Retinal pigment epithelial cell (primary cell): ENCODE measurements around the gene DENND6A.
"Not testable (repeated sequence)": the region's sequence is repeated elsewhere in the genome, so short reads cannot be mapped to it uniquely, and the experiment has no call there.

Experiments used
- DNase-seq: peaks from one replicate; pipeline ENCODE4 v3.0.0-alpha.2; 2010; ENCODE audit warnings: low read depth
- H3K4me3 ChIP-seq: 2 replicates; pipeline ENCODE4 v1.5.1; 2011; ENCODE audit warnings: mild to moderate bottlenecking, low read length, control low read depth, moderate library complexity
- CTCF ChIP-seq: conservative IDR thresholded peaks from 2 replicates; pipeline ENCODE4 v1.5.1; 2011; ENCODE audit warnings: low read depth, low read length, control low read depth, inconsistent platforms

The DENND6A gene

GRCh38 chr3:57647292-57647940 is 45.5 kb downstream of the DENND6A start:
- TF ChIP-seq CTCF, result no peak
- DNase-seq, result no peak
- H3K4me3 ChIP-seq, result no peak overlapping the region

- DNase-seq, result peak; percentile 14
- peak; percentile 35 for TF ChIP-seq CTCF
- H3K4me3 ChIP-seq, result no peak overlapping the region
These were observed 46.2 kb downstream of the DENND6A start for GRCh38 chr3:57646723-57647122.

GRCh38 chr3:57644740-57645139 is 48.1 kb downstream of the DENND6A start:
- no peak for TF ChIP-seq CTCF
- DNase-seq, result no peak
- no peak overlapping the region for H3K4me3 ChIP-seq

- no peak for TF ChIP-seq CTCF
- DNase-seq, result no peak
- H3K4me3 ChIP-seq, result no peak overlapping the region
These were observed 55.5 kb downstream of the DENND6A start for GRCh38 chr3:57637391-57637790.

GRCh38 chr3:57634259-57634658 is 58.6 kb downstream of the DENND6A start:
- not testable (repeated sequence) for DNase-seq, H3K4me3 ChIP-seq

GRCh38 chr3:57627976-57628375 is 64.9 kb downstream of the DENND6A start:
- peak; percentile 37 for DNase-seq
- no peak overlapping the region for H3K4me3 ChIP-seq
- TF ChIP-seq CTCF, result no peak

- no peak overlapping the region for H3K4me3 ChIP-seq
- no peak for TF ChIP-seq CTCF
- DNase-seq, result no peak
These were observed 68.1 kb downstream of the DENND6A start for GRCh38 chr3:57624801-57625200.
